HG03457 (cell line): ENCODE results near the gene TCERG1.

Source experiments
- ATAC-seq: cut with Tn5 transposase; IDR thresholded peaks from one replicate; pipeline ENCODE4 v1.9.1; 2021; ENCODE audit warnings: moderate number of reproducible peaks; ENCODE audit not compliant: unreplicated experiment

TCERG1 gene

DNA sequence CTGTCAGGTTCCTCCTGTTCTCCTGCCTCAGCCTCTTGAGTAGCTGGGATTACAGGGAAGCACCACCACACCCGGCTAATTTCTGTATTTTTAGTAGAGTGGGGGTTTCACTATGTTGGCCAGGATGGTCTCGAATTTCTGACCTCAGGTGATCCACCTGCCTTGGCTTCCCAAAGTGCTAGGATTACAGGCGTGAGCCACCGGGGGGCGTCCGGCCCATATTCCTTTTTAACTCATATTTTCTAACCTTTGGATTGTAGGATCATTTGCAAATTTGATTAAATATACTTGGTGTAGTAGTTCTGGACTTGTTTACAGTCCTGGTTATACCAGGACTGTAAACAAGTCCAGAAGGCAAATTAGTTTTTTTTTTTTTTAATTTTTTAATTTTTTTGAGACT lies 4.3 kb downstream of the TCERG1 start:
- ATAC-seq = no peak

- no peak for ATAC-seq
Observed at GRCh38 chr5:146457431-146457830, 10.3 kb downstream of the TCERG1 start.

GRCh38 chr5:146458894-146459293 lies 11.8 kb downstream of the TCERG1 start:
- no peak for ATAC-seq

DNA sequence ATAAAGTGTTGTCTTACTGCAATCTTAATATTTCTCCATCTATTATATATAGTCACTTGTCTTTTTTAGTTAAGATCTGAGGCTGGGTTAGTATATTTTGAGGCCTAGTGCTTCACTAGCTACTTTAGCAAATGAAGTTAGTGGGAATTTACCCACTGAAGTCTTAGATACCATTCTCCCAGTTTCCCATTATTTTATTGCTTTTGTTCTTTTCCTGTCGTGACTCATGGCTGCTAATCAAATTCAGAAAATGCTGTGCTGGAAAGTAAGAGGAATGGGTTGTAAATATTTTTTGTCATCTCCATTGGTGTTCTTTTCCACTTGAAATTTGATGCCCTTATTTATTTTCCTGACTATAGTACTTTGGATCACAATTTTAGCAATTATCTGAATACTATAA lies 14.2 kb downstream of the TCERG1 start:
- no peak for ATAC-seq

DNA sequence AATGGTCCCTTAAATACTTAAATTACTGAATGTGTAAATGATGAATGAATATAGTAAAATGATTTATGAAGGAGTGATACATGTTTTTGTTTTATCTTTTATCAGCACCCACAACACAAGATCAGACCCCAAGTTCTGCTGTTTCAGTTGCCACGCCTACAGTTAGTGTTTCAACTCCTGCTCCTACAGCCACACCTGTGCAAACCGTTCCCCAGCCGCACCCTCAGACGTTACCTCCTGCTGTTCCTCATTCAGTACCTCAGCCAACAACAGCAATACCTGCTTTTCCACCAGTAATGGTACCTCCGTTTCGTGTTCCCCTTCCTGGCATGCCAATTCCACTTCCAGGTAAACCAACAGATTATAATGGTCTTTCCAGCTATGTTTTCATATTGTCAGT lies 16.3 kb downstream of the TCERG1 start:
- ATAC-seq = no peak

- ATAC-seq = no peak
Observed at GRCh38 chr5:146466521-146467349, 19.6 kb downstream of the TCERG1 start.

DNA sequence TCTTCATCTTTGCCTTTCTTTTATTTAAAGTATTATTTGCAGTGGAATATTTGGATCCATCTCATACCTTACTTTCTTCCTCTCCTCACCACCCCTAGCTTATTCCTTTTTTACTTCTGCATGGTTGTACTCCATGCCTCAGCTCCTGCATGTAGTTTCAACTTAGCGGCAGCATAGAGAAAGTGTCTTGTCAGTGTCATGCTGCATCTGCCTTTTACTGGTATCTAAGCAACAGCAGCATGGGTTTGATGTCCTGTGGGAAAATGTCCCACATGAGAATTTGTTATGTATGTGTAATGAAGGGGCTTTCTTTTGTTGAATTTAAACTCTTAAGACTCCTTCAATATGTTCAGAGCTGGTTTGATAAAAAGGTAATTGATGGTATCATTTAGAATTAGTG lies 20.6 kb downstream of the TCERG1 start:
- ATAC-seq = no peak

GRCh38 chr5:146474065-146474464 lies 26.9 kb downstream of the TCERG1 start:
- ATAC-seq = no peak

DNA sequence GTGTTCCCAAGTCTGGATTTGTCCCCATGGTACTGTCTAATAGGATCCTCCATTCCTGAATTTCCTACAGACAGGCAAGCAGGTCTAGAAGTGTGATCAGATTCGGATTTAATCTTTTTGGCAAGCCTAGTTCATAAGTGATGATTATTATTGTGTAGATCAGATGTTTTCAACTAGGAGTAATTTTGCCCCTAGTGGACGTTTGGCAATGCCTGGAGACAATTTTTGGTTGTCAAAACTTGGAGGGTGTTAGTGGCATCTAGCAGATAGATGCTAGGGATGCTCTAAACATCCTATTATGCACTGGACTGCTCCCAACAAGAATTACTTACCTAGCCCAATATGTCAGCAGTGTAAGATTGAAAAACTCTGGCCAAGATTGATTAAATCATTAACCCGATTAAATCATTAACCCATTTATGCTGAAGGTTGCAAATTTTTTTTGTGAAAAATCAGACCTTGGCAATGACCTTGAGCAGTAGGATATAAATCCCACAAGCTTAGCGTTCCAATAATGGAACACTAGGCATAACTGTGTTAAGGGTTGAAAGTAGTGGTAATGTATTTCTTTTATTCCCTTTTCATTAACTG lies 28.2 kb downstream of the TCERG1 start:
- no peak for ATAC-seq

DNA sequence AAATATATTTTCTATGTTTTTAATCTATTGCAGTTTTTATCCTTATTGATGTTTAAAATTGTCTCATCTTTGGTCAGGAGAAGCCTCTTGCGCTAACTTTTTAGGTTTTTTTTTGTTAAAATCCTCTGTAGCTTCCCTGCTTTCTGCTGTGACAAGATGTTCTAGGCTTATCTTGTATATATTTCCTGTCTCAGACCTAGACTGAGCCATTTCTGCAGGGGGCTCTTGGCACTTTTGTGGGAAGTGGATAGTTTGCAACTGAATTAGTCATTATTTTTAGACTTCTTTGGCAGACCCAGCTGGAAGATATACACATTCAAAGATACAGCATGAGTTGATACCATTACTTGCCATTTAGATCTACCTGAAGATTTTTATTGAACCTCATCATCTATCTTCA lies 28.8 kb downstream of the TCERG1 start:
- no peak for ATAC-seq

GRCh38 chr5:146482775-146483174 lies 35.6 kb downstream of the TCERG1 start:
- ATAC-seq = no peak

DNA sequence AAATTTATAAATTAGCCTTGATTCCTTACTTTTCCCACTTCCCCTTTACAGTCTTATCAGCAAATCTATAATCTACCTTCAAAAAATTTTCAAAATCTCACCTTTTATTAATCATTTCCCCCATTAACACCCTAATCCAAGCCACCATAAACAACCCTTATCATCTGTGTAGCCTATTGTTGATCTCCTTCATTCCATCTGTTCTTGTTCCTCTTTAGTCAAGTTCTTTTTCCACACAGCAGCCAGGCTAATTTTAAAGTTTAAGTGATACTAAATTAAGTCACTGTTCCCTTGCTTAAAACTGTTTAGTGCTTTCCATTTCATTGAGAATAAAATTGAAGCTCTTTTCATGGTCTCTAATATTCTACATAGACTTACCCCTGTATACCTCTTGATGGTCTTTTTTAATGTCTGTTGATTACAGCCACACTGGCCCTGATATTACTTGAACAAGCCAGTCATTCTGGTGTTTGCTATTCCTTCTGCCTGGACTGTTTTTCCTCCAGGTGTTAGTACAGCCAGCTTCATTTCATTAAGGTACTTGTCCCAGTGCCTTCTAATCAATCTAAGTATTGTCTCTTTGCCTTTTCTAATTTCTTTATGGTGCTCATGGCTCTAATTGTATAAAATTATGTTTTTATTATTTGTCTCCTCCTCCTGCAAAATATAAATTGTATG lies 37.7 kb downstream of the TCERG1 start:
- no peak for ATAC-seq

DNA sequence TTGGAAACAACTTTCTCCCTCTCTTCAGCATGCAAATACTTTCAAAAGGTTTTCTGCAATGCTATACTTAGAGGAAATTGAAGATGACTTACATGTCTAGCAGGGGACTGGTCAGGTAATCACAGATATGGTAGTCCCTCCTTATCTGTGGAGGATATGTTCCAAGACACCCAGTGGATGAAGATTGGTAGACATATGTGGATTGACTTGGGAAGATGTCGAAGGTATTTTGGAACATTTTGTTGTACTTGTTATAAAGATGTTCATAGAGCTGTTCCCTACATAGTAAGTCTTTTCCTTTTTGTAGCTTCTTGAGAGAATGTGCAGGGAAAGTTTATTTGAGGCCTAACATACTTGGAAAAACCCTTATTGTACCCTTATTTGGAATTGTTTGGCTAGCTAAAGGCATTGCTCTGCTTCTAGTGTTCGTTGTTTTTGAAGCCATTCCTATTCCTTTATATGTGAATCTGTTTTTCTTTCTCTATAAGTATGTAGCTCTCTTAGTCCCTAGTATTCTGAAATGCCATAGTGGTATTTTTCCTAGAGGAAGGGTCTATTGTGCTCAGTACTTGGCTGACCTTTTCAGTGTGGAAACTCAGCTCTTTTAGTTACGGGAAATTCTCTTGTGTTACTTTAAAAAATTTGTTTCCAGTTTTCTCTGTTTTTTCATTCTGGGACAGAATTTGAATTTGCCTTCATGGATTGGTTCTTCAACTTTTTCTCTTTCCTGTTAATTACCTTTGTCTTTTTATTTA lies 43.1 kb downstream of the TCERG1 start:
- no peak for ATAC-seq

GRCh38 chr5:146494656-146495055 lies 47.5 kb downstream of the TCERG1 start:
- no peak for ATAC-seq

DNA sequence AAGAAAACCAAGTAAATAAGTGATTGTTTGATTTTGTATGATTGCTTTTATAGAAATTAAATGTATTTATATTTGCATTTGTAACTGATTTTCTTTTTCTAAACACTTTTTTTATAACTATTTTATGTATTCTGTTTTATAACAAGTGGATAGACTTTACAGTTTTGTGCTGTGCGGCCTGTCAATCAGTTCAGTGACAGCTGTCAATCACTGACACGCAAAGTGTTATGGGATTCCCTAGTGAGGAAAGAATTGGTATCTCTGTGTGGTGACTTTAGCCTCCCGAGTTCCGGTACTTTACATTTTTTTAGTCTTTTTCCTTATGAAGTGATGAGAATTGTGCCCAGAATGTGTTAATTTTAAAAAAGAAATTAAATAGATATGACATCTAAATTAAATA lies 52.5 kb downstream of the TCERG1 start:
- no peak for ATAC-seq

GRCh38 chr5:146507428-146507827 lies 60.3 kb downstream of the TCERG1 start:
- ATAC-seq = no peak

GRCh38 chr5:146510559-146511125 lies 63.5 kb downstream of the TCERG1 start:
- no peak for ATAC-seq

DNA sequence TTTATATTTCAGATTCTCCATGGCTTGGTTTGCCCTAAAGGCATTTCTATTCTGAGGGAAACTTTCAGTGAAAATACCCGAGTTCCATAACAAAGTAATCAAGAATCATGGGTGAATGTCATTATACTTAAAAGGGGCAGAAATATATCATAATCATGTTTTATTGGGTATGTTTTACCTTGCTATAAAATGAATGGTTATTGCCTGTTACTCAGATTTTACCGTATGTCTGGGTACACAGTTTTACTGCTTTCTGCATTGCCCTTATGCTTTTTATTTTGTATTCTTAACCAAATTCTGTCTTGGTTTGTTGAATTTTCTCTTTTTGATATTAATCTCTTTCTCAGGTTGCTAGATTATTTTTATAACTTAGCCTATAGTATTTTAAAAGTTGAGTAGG lies 66.3 kb downstream of the TCERG1 start:
- no peak for ATAC-seq

GRCh38 chr5:146514575-146514974 lies 67.4 kb downstream of the TCERG1 start:
- ATAC-seq = no peak

- no peak for ATAC-seq
Observed at GRCh38 chr5:146515473-146516150, 68.5 kb downstream of the TCERG1 start.

- no peak for ATAC-seq
Observed at GRCh38 chr5:146516151-146516475, 69.0 kb downstream of the TCERG1 start, which contains the start of gene GPR151. TSS of gene GPR151 (minus strand) at chr5:146516190. CDS start at chr5:146516113, 77 bp downstream.
